Osteoblast (primary cell): ENCODE results near the gene KRT86. TPM values are rescaled to one million over a fixed set of nuclear protein-coding genes. Genes with fewer than 3 reads are reported as not detected.

ENCODE experiments used
- DNase-seq: peaks from one replicate; pipeline ENCODE4 v3.0.0; 2011; ENCODE audit warnings: low spot score, mixed read lengths; ENCODE audit not compliant: insufficient read length; ENCODE audit errors: missing footprints
- H2AFZ ChIP-seq: 2 replicates; pipeline ENCODE4 v1.6.0; 2011; ENCODE audit warnings: mild to moderate bottlenecking, low read length
- H3K27ac ChIP-seq: 2 replicates; pipeline ENCODE4 v1.5.1; 2011; ENCODE audit warnings: mild to moderate bottlenecking, low read depth, low read length, moderate library complexity
- H3K27me3 ChIP-seq: 2 replicates; pipeline ENCODE4 v1.6.0; 2012; ENCODE audit warnings: mild to moderate bottlenecking, control low read depth, inconsistent platforms, low read length, moderate library complexity; ENCODE audit not compliant: insufficient read depth
- H3K36me3 ChIP-seq: 2 replicates; pipeline ENCODE4 v1.5.1; 2011; ENCODE audit warnings: mild to moderate bottlenecking, low read length, control low read depth, moderate library complexity; ENCODE audit not compliant: insufficient read depth
- H3K4me1 ChIP-seq: 2 replicates; pipeline ENCODE4 v1.5.1; 2011; ENCODE audit warnings: mild to moderate bottlenecking, low read length, control low read depth, moderate library complexity; ENCODE audit not compliant: insufficient read depth
- H3K4me2 ChIP-seq: 2 replicates; pipeline ENCODE4 v1.6.0; 2011; ENCODE audit warnings: mild to moderate bottlenecking, low read length; ENCODE audit not compliant: insufficient read depth
- H3K4me3 ChIP-seq: fragments of 200-600 bp; sonication (generic); 3 replicates; pipeline ENCODE4 v1.5.1; 2012; ENCODE audit warnings: mild to moderate bottlenecking, low read length, inconsistent platforms; ENCODE audit not compliant: insufficient read depth
- H3K79me2 ChIP-seq: 2 replicates; pipeline ENCODE4 v1.6.0; 2012; ENCODE audit warnings: mild to moderate bottlenecking, low read length, control low read depth, inconsistent platforms; ENCODE audit not compliant: insufficient read depth
- H3K9me3 ChIP-seq: 2 replicates; pipeline ENCODE4 v1.5.1; 2011; ENCODE audit warnings: low read depth, low read length, control low read depth
- H4K20me1 ChIP-seq: 2 replicates; pipeline ENCODE4 v1.6.0; 2012; ENCODE audit warnings: mild to moderate bottlenecking, low read length, control low read depth; ENCODE audit not compliant: insufficient read depth
- total RNA-seq: library from RNA; depleted of rRNA; stranded (reverse); fragments of >200 nt; gene quantifications from 2 replicates; pipeline ENCODE4 v1.2.3, GENCODE V29; 2012
- TF ChIP-seq, protein P1 (sequence below): IDR thresholded peaks from 2 replicates; pipeline ENCODE4 v1.5.1; 2011; ENCODE audit warnings: mild to moderate bottlenecking, low read depth, low read length, moderate library complexity; ENCODE audit errors: extremely low read depth

KRT86 gene
- total RNA-seq, 1 donor: 0.36 TPM

- H4K20me1 ChIP-seq: no peaks in the 10 kb centered on the region
- H3K4me2 ChIP-seq: no peak overlapping the region
- peaks cover 3% of the 10 kb centered on the region for H3K9me3 ChIP-seq
- no peak overlapping the region for H3K4me3 ChIP-seq
- no peak overlapping the region for H2AFZ ChIP-seq
- no peaks in the 10 kb centered on the region for H3K79me2 ChIP-seq
- TF ChIP-seq, protein P1, sequence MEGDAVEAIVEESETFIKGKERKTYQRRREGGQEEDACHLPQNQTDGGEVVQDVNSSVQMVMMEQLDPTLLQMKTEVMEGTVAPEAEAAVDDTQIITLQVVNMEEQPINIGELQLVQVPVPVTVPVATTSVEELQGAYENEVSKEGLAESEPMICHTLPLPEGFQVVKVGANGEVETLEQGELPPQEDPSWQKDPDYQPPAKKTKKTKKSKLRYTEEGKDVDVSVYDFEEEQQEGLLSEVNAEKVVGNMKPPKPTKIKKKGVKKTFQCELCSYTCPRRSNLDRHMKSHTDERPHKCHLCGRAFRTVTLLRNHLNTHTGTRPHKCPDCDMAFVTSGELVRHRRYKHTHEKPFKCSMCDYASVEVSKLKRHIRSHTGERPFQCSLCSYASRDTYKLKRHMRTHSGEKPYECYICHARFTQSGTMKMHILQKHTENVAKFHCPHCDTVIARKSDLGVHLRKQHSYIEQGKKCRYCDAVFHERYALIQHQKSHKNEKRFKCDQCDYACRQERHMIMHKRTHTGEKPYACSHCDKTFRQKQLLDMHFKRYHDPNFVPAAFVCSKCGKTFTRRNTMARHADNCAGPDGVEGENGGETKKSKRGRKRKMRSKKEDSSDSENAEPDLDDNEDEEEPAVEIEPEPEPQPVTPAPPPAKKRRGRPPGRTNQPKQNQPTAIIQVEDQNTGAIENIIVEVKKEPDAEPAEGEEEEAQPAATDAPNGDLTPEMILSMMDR: no peak
- peaks cover 32% of the 10 kb centered on the region for H3K27me3 ChIP-seq
- no peaks in the 10 kb centered on the region for H3K36me3 ChIP-seq
- DNase-seq: peak; percentile 23
- H3K27ac ChIP-seq: no peak overlapping the region
- no peaks in the 10 kb centered on the region for H3K4me1 ChIP-seq
Observed at GRCh38 chr12:52337054-52337453, 62.6 kb downstream of the KRT86 start.

DNA sequence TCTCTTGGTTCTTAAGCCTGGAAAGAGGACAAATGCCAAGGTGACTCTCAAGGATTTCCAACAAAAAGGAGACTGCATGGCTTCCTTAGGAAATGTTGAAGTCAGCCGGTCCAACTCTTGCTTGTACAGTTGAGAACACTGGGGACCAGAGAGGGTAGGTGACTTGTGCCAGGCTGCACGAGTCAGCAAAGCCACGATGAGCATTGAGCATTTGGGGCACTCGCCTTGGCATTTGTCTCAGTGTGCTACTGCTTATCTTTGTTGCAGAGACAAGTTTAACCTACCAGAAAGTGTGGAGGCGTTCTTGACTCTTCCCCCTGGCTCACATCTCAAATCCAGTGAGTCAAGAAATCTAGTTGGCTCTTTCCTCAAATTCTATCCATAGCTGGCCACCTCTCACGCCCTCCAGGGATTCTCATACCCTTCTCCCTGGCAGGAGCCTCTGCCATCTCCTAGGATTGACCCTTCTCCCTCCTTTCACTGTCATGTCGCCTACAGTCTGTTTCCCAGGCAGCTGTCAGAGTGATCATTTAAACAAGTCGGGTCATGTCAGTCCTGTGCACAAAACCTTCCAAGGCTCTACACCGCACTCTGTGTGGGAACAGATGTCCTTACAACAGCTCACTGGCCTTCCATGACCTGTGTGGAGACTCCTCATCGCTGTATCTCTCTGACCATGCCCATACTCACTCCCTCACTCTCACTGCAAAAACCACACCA, 64.0 kb downstream of the KRT86 start:
- Histone ChIP-seq H3K27me3 (peaks cover 41% of the 10 kb centered on the region), H3K36me3 (no peaks in the 10 kb centered on the region), H3K4me2 (no peak overlapping the region), H4K20me1 (no peaks in the 10 kb centered on the region), H3K9me3 (peaks cover 3% of the 10 kb centered on the region), H3K4me1 (no peaks in the 10 kb centered on the region), H3K4me3 (no peak overlapping the region), H3K27ac (no peak overlapping the region), H2AFZ (no peak overlapping the region), H3K79me2 (no peaks in the 10 kb centered on the region)
- DNase-seq: peak; percentile 50
- TF ChIP-seq, protein P1: no peak

GRCh38 chr12:52341066-52341580, 66.7 kb downstream of the KRT86 start:
- DNase-seq: no peak
- Histone ChIP-seq H3K27ac (no peak overlapping the region), H3K27me3 (peaks cover 35% of the 10 kb centered on the region), H3K36me3 (no peaks in the 10 kb centered on the region), H2AFZ (no peak overlapping the region), H3K4me2 (no peak overlapping the region), H4K20me1 (no peaks in the 10 kb centered on the region), H3K79me2 (no peaks in the 10 kb centered on the region), H3K9me3 (no peaks in the 10 kb centered on the region), H3K4me3 (no peak overlapping the region), H3K4me1 (no peaks in the 10 kb centered on the region)
- TF ChIP-seq, protein P1: no peak

GRCh38 chr12:52342781-52343490, 68.5 kb downstream of the KRT86 start:
- no peaks in the 10 kb centered on the region for H3K9me3 ChIP-seq
- H3K4me3 ChIP-seq: no peak overlapping the region
- H3K4me2 ChIP-seq: no peak overlapping the region
- no peak overlapping the region for H2AFZ ChIP-seq
- DNase-seq: peak; percentile 39
- no peaks in the 10 kb centered on the region for H3K36me3 ChIP-seq
- no peaks in the 10 kb centered on the region for H3K4me1 ChIP-seq
- H4K20me1 ChIP-seq: no peaks in the 10 kb centered on the region
- no peak overlapping the region for H3K27ac ChIP-seq
- TF ChIP-seq, protein P1: no peak
- H3K27me3 ChIP-seq: peaks cover 40% of the 10 kb centered on the region
- no peaks in the 10 kb centered on the region for H3K79me2 ChIP-seq
